ENCODE data around the gene MYH4.

The MYH4 gene

DNA sequence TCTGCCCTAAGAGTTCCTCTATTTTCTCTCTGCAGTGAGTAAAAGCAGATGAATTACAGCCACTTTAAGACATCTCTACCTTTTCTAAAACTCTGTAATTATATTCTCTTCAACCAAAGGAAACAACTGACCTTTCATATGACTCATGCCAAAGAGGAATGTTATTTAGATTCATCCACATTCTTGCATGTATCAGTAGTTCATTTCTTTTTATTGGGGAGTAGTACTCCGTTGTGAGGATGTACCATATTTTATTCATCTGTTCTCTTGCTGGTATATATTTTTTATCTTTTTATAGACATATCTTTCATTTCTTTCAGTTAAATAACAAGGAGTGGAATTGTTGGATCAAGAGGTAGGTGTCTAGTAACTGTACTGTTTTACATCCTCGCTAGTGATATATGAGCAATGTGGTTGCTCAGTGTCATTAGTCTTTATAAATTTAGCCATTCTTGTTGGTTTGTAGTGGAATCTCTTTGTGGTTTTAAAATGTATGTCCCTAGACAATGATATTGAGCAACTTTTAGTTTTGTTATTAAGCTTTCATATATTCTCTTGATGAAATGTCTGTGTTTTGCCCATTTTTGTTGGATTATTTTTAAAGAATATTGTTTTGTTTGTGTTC is 39.8 kb downstream of the MYH4 start:
- TF ChIP-seq, protein P1, sequence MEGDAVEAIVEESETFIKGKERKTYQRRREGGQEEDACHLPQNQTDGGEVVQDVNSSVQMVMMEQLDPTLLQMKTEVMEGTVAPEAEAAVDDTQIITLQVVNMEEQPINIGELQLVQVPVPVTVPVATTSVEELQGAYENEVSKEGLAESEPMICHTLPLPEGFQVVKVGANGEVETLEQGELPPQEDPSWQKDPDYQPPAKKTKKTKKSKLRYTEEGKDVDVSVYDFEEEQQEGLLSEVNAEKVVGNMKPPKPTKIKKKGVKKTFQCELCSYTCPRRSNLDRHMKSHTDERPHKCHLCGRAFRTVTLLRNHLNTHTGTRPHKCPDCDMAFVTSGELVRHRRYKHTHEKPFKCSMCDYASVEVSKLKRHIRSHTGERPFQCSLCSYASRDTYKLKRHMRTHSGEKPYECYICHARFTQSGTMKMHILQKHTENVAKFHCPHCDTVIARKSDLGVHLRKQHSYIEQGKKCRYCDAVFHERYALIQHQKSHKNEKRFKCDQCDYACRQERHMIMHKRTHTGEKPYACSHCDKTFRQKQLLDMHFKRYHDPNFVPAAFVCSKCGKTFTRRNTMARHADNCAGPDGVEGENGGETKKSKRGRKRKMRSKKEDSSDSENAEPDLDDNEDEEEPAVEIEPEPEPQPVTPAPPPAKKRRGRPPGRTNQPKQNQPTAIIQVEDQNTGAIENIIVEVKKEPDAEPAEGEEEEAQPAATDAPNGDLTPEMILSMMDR (IDR thresholded peaks at IDR 0.05; ENCODE audit: extremely low read depth, insufficient read depth, missing control alignments), result no peak

DNA sequence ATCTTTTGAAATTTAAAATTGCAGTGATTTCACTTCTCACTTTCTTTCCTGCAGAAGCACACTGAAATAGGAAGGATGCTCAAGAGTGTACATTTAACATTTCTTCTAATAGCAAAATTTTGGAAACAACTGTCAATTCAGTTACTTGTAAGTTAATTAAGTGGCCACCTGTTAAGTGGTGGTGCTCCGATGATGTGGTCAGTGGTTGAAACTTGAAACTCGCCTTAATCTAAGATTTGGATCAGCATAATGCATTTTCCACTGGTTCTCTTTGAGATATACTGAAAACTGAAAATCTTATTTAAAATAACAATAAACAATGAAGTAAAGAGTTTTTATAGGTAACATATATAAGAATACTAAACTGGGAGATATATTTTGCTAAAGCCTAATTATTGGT is 40.6 kb downstream of the MYH4 start:
- TF ChIP-seq, protein P1 (IDR thresholded peaks at IDR 0.05; ENCODE audit: extremely low read depth, insufficient read depth, missing control alignments), result no peak
- in situ Hi-C loops (cut with MboI; ENCODE audit: low pct_unique_long_range_greater_than_20kb, low sequenced_read_pairs, unreplicated experiment), result no loop called here
- DNase-seq (ENCODE audit: low spot score), result no peak

More for the DNA sequence above, 39.8 kb downstream of the MYH4 start:
- DNase-seq (ENCODE audit: low spot score), result no peak
- in situ Hi-C loops (cut with MboI; ENCODE audit: low pct_unique_long_range_greater_than_20kb, low sequenced_read_pairs, unreplicated experiment), result no loop called here

DNA sequence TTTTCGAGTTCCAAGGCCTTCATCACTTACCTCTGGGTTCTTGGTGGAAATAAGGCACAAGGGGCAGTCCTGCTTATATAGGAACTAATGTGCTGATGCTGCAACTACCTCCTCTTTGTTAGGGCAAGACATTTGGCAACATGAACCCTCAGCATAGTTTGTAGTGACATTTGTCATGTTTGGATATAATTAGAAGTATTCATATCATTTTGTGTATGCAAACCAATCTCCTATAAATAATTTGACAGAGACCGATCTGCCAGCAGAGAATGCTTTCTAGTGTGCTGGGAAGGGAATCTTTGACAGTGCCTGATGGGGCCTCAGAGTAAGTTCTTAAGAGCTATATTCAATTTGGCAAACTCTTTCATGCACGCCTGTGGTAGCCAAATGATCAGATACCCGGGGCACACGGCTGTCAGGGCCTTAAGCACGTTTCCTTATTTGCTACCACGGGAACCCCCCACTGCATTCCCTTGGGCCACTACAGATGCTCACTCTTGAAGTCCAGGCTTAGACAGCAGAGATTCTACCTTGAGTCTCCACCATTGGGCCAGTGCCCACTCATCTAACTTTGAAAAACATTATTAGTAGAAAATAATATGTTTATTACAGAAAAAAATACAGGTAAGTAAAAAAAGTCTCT is 47.3 kb downstream of the MYH4 start, which contains the start of gene MYH8:
Gene MYH8 (minus strand): TSS at position 51 of the 643 bp plus-strand sequence. CDS start 1,723 bp downstream, outside the sequence.
- TF ChIP-seq, protein P1 (IDR thresholded peaks at IDR 0.05; ENCODE audit: extremely low read depth, insufficient read depth, missing control alignments), result no peak
- in situ Hi-C loops (cut with MboI; ENCODE audit: low pct_unique_long_range_greater_than_20kb, low sequenced_read_pairs, unreplicated experiment), result no loop called here
- DNase-seq (ENCODE audit: low spot score), result no peak

DNA sequence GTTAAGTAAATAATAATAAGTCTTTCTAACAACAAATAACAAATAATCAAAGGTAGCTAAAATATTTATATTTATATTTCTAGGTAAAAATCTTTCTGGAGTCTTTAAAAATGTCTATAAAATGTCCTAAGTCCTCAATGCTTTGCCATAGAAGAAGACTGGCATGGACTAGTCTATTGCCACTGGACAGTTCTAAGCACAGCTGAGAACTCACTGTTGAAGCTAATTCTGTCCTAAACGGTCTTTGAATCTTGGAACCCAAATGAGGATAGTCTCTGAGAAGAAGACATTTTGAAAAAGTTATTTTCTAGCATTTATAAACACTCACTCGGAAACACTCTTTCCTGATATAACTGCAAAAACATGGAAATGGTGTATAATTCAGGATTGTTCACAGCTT is 48.1 kb downstream of the MYH4 start:
- TF ChIP-seq, protein P1 (IDR thresholded peaks at IDR 0.05; ENCODE audit: extremely low read depth, insufficient read depth, missing control alignments), result no peak
- no peak for DNase-seq (ENCODE audit: low spot score)
- in situ Hi-C loops (cut with MboI; ENCODE audit: low pct_unique_long_range_greater_than_20kb, low sequenced_read_pairs, unreplicated experiment), result no loop called here

DNA sequence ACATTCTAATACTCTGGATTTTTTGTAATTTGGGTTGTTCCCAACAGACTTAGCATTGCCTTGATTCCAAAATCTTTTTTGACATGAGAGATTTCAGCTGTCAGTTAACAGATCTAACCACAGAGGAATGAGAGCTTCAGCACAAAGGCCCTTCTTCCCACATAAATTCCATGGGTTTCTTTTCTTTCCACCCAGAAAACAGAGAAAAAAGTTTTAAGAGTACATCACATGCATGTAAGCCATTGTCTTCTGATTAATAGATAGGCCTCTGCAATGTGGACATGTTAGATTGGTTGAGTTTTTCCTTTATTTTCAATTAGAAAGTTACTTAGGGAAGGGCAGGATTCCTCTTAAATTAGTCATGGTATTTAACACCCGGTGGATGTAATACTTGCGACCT is 48.5 kb downstream of the MYH4 start:
- no peak for DNase-seq (ENCODE audit: low spot score)
- TF ChIP-seq, protein P1 (IDR thresholded peaks at IDR 0.05; ENCODE audit: extremely low read depth, insufficient read depth, missing control alignments), result no peak
- in situ Hi-C loops (cut with MboI; ENCODE audit: low pct_unique_long_range_greater_than_20kb, low sequenced_read_pairs, unreplicated experiment), result no loop called here

DNA sequence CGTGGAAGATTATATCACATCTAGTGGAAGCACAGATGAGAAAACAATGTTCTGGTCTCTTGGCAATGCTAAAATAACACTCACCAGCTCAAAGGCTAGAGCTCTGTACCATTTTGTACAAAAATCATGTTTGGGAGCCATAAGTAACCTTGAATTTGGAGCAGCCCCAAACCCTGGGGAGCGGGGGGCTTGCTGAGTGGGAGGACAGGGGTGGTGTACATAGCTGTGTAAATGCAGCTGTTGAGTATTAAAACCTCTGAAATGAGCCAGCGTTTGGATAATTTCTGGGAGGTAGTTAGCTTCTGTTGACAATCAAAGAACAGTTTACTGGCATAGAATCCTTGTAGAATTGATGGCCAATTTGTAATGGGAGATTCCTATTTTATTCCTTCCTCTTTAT is 51.9 kb downstream of the MYH4 start:
- in situ Hi-C loops (cut with MboI; ENCODE audit: low pct_unique_long_range_greater_than_20kb, low sequenced_read_pairs, unreplicated experiment), result no loop called here
- TF ChIP-seq, protein P1 (IDR thresholded peaks at IDR 0.05; ENCODE audit: extremely low read depth, insufficient read depth, missing control alignments), result no peak
- DNase-seq (ENCODE audit: low spot score), result no peak
